Fibroblast of lung (primary cell): Measurements from ENCODE around the gene SNX33.

Source experiments
- EZH2 ChIP-seq: IDR thresholded peaks from 2 replicates; pipeline ENCODE4 v1.5.1; 2012; ENCODE audit warnings: low read length, control low read depth, mild to moderate bottlenecking; ENCODE audit errors: missing control alignments
- TF ChIP-seq, protein P1 (sequence below), 2 donors: IDR thresholded peaks in 1 of 2; conservative IDR thresholded peaks in 1 of 2; 1 replicate in 1 of 2; 2 replicates in 1 of 2; pipeline ENCODE4 v1.5.1; 2011 to 2012; ENCODE audit warnings: low read length in 2 of 2, control low read depth in 1 of 2, inconsistent platforms in 1 of 2, low read depth in 1 of 2, mild to moderate bottlenecking in 1 of 2

DNA sequence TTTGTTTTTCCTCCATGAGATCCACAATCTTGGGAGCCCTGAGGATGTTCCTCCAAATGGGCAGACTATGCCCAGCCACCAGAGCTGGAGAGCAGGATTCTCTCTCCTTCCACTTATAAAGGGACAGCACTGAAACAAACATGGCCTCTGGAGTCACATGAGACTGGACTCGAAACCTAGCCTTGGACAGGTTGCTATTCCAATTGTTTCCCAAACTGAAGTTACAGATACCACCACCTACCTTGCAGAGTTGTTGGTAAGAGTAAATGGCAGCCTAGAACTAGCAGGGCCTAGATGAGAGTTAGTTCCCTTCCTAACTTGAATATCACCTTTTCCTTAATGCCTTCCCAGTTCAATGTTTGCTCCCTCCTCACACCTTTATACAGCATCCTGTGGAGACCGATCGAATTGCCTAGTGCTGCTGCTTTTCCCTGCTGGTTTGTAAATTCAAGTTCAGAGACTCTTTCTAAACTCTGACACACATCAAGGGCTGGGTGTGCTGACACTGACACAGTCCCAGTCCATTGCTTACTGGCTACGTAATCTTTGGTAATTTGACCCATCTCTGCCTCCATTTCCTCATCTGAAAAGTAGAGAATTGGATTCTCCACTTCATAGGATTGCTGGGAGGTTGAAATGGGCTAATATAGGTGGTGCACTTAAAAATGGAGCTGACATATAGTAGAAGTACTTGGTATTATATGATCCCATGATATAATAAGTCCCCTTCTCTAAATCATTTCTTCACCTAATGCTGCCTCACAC, 10.3 kb upstream of the SNX33 start:
- TF ChIP-seq, protein P1, sequence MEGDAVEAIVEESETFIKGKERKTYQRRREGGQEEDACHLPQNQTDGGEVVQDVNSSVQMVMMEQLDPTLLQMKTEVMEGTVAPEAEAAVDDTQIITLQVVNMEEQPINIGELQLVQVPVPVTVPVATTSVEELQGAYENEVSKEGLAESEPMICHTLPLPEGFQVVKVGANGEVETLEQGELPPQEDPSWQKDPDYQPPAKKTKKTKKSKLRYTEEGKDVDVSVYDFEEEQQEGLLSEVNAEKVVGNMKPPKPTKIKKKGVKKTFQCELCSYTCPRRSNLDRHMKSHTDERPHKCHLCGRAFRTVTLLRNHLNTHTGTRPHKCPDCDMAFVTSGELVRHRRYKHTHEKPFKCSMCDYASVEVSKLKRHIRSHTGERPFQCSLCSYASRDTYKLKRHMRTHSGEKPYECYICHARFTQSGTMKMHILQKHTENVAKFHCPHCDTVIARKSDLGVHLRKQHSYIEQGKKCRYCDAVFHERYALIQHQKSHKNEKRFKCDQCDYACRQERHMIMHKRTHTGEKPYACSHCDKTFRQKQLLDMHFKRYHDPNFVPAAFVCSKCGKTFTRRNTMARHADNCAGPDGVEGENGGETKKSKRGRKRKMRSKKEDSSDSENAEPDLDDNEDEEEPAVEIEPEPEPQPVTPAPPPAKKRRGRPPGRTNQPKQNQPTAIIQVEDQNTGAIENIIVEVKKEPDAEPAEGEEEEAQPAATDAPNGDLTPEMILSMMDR (conservative IDR thresholded peaks at IDR 0.05 in 1 of 2, IDR thresholded peaks at IDR 0.05 in 1 of 2; ENCODE audit: low read depth in 1 of 2, low read length in 2 of 2): no peak
- TF ChIP-seq EZH2: no peak
